Adipocyte (in vitro differentiated cells): Measurements from ENCODE around the gene LSM6.

Source experiments
- DNase-seq: peaks from one replicate; pipeline ENCODE4 v3.0.0-alpha.2; 2015; ENCODE audit warnings: low read depth
- H3K27me3 ChIP-seq: replicated peaks from 2 replicates; pipeline ENCODE4 v1.7.0; 2013; ENCODE audit warnings: mild to moderate bottlenecking, low read length, moderate library complexity; ENCODE audit not compliant: control insufficient read depth, insufficient read depth
- H3K36me3 ChIP-seq: 2 replicates; pipeline ENCODE4 v1.7.0; 2013; ENCODE audit warnings: low read length, mild to moderate bottlenecking, moderate library complexity; ENCODE audit not compliant: control insufficient read depth, insufficient read depth, severe bottlenecking
- H3K4me1 ChIP-seq: 2 replicates; pipeline ENCODE4 v1.7.0; 2013; ENCODE audit warnings: mild to moderate bottlenecking, low read length, moderate library complexity; ENCODE audit not compliant: control insufficient read depth, insufficient read depth
- H3K4me3 ChIP-seq: 2 replicates; pipeline ENCODE4 v1.7.0; 2013; ENCODE audit warnings: mild to moderate bottlenecking, low read length, moderate library complexity
- H3K9ac ChIP-seq: 2 replicates; pipeline ENCODE4 v1.7.0; 2013; ENCODE audit warnings: mild to moderate bottlenecking, low read length, moderate library complexity
- H3K9me3 ChIP-seq: 2 replicates; pipeline ENCODE4 v1.7.0; 2013; ENCODE audit warnings: mild to moderate bottlenecking, low read length, moderate library complexity; ENCODE audit not compliant: control insufficient read depth

The LSM6 gene

DNA sequence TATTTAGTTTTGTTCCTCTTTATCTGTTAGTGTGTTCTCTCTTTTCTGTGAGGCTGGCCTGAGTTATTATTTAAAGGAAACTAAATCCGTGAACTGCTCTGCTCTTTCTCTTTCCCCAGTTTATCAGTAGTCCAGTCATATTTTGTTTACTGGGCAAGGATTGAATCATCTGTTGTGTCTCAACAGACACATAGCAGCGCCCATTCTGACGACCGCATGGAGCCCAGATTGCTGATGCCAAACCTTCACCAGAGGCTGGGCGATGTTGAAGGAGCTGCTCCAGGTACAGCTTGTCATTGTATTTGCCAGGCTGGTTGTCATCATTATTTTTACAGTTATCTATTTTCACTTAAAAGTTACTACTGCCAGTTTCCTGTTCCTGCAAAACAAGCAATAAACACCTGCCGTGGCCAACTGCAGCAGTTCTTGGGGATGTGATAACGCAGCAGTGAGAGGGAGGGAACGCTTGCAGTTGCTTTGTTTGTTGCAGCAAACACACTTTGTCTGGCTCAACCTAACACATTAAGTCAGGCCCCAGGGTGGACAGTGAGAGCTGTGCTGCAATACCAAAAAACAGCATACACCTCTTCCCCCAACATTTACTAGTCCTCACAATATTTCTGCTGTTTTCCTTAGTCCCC is 48.9 kb downstream of the LSM6 start:
- H3K9me3 ChIP-seq, result no peaks in the 10 kb centered on the region
- no peaks in the 10 kb centered on the region for H3K36me3 ChIP-seq
- no peaks in the 10 kb centered on the region for H3K27me3 ChIP-seq
- no peak overlapping the region for H3K9ac ChIP-seq
- no peaks in the 10 kb centered on the region for H3K4me1 ChIP-seq
- no peak for DNase-seq
- H3K4me3 ChIP-seq, result no peak overlapping the region

DNA sequence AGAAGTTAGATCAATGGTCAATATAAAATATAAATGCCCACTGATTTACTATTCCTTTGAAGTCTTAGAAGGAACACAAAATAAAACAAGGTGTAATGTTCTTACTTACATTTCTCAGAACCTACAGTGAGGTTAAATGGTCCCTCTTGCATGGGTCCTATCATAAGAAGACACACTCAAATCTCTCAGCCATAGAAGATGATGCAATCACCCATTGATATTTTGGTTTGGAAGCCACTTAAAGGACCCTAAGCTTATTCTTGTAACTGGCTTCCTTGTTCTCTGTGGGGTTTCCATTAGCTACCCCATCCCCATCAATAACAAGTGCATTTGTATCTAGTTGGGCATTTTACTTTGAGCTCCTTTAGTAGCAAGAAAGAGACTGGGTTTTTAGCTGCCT is 53.9 kb downstream of the LSM6 start:
- H3K9ac ChIP-seq, result no peak overlapping the region
- H3K27me3 ChIP-seq, result no peaks in the 10 kb centered on the region
- H3K4me1 ChIP-seq, result no peaks in the 10 kb centered on the region
- H3K4me3 ChIP-seq, result no peak overlapping the region
- DNase-seq, result no peak
- H3K36me3 ChIP-seq, result no peaks in the 10 kb centered on the region
- H3K9me3 ChIP-seq, result peaks cover 12% of the 10 kb centered on the region

DNA sequence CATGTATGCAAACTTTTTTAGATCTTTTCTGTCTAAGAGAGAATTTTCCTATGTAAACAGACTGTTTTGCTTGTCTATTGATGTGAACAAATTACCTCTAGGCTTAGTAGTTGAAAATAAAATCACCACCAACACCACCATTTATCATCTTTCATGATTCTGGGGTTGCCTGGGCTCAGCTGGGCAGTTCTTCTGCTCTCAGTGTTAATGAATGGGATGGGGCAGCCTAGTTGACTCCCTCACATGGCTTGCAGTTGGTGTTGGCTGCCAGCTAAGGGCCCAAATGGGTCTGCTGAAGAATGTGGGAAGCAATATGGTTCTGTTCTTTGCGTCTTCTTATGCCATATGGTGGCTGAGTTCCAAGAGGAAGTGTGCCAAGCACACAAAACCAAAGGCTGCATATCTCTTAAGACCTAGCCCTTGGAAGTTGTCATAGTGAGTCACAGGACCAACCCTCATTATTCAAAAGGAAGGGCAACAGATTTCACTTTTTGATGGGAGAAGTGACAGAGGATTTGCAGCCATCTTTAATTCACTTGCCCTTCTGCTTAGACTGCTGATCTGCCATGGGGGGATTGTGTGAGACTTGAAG is 56.7 kb downstream of the LSM6 start:
- DNase-seq, result no peak
- H3K36me3 ChIP-seq, result no peaks in the 10 kb centered on the region
- no peaks in the 10 kb centered on the region for H3K27me3 ChIP-seq
- H3K9me3 ChIP-seq, result peaks cover 12% of the 10 kb centered on the region
- no peak overlapping the region for H3K4me3 ChIP-seq
- H3K4me1 ChIP-seq, result peaks cover 17% of the 10 kb centered on the region
- no peak overlapping the region for H3K9ac ChIP-seq

DNA sequence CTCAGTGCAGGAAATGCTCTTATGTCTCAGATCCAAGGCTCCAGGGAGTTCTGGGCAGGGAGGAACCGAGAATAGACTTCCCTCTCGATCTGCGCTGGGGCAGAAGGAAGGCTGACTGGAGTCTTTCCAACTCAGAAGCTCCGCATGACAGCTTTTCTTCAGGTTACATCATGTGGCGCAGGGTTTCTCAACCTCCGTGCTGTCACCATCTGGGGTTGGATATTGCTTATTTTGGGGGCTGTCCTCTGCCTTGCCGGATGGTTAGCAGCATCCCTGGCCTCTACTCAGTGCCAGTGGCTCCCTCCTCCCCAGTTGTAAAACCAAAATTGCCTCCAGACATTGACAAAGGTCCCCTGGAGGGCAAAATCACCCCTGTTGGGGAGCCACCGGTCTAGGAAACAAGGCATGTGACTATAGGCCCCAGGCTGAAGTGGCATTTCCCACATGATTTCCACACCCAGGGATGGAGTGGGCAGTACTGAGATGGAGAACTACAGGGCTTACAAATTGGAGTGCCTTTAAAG is 60.2 kb downstream of the LSM6 start:
- no peak overlapping the region for H3K9ac ChIP-seq
- peaks cover 12% of the 10 kb centered on the region for H3K9me3 ChIP-seq
- no peaks in the 10 kb centered on the region for H3K36me3 ChIP-seq
- no peak overlapping the region for H3K4me3 ChIP-seq
- peaks cover 28% of the 10 kb centered on the region for H3K4me1 ChIP-seq
- no peaks in the 10 kb centered on the region for H3K27me3 ChIP-seq
- no peak for DNase-seq

DNA sequence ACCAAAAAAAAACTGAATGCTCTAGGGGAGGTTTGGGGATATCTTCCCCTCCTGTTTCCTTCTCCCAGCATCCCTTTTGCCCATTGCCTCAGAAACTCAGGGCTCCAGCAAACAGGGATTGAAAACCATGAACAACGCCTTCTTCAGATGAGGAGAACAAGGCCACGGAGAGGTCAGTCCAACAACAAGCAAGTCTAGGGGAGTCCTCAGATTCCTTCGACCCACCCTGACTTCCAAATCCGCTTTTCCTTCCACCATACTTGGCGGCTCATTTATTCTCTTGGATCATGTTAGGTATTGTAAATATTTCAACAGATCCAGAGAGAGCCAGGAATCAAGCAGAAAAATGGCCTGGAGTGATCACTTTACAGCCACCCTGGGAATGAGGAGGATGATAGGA is 60.7 kb downstream of the LSM6 start:
- peaks cover 32% of the 10 kb centered on the region for H3K4me1 ChIP-seq
- H3K9me3 ChIP-seq, result peaks cover 12% of the 10 kb centered on the region
- DNase-seq, result no peak
- H3K4me3 ChIP-seq, result no peak overlapping the region
- H3K9ac ChIP-seq, result no peak overlapping the region
- no peaks in the 10 kb centered on the region for H3K36me3 ChIP-seq
- H3K27me3 ChIP-seq, result no peaks in the 10 kb centered on the region

DNA sequence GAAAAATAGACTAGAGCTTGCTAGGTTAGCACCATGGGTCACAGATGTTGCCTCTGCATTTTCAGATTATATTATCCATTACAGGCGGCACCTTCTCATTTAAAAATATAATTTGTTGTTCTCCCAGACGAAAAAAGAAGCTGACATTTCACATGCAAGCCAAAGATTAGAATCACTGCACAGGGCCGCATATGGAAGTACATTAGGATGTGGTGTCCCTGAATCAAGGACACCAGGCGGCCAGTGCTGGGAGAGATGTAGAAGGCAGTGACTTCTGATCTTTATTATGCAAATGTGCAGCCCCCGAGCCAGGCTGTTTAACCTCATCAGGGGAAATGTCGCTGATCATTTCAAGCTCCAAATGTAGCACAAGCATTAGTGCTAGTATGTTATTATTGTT is 61.6 kb downstream of the LSM6 start:
- peaks cover 6% of the 10 kb centered on the region for H3K9me3 ChIP-seq
- peaks cover 38% of the 10 kb centered on the region for H3K4me1 ChIP-seq
- no peak overlapping the region for H3K4me3 ChIP-seq
- H3K9ac ChIP-seq, result no peak overlapping the region
- DNase-seq, result no peak
- no peaks in the 10 kb centered on the region for H3K36me3 ChIP-seq
- H3K27me3 ChIP-seq, result no peaks in the 10 kb centered on the region

DNA sequence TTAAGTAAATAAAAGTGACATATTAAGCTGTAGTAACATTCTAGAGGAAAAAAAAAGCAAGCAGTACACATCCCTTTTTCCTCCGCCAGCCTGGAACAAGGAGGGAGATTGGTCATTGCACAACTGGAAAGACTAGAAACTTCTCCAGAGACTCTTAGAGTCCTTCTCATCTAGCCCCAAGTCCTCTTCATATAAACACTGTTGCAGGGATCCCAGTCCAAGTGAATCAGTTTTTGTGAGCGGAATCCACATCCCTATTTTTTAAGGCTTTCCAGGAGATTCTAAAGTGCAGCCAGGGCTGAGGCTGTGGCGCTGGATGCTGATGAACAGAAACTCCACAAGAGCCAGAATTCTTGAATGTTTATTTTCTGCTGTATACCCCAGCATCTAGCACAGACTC is 62.6 kb downstream of the LSM6 start:
- no peaks in the 10 kb centered on the region for H3K27me3 ChIP-seq
- DNase-seq, result no peak
- H3K9ac ChIP-seq, result no peak overlapping the region
- H3K9me3 ChIP-seq, result no peaks in the 10 kb centered on the region
- H3K36me3 ChIP-seq, result no peaks in the 10 kb centered on the region
- no peak overlapping the region for H3K4me3 ChIP-seq
- H3K4me1 ChIP-seq, result peaks cover 46% of the 10 kb centered on the region
